Measurements from ENCODE around the gene WHRN.

The WHRN gene

GRCh38 chr9:114505187-114506081, at the start of gene WHRN:
TSS of gene WHRN (minus strand) at chr9:114505473. CDS start at chr9:114504801, 672 bp downstream.
- DNase-seq = peak; percentile 87

GRCh38 chr9:114553202-114553601, 47.9 kb upstream of the WHRN start:
- DNase-seq = no peak

- DNase-seq = no peak
Observed at GRCh38 chr9:114552706-114553105, 47.4 kb upstream of the WHRN start.

- DNase-seq = no peak
Observed at GRCh38 chr9:114551750-114552685, 46.7 kb upstream of the WHRN start.

- no peak for DNase-seq
Observed at GRCh38 chr9:114549697-114550330, 44.5 kb upstream of the WHRN start.

GRCh38 chr9:114546851-114547250, 41.6 kb upstream of the WHRN start:
- no peak for DNase-seq

- DNase-seq = no peak
Observed at GRCh38 chr9:114545055-114545454, 39.8 kb upstream of the WHRN start.

GRCh38 chr9:114539701-114540380, 34.6 kb upstream of the WHRN start:
- no peak for DNase-seq

GRCh38 chr9:114538241-114538640, 33.0 kb upstream of the WHRN start:
- no peak for DNase-seq

GRCh38 chr9:114532561-114533237, 27.4 kb upstream of the WHRN start:
- no peak for DNase-seq

GRCh38 chr9:114529285-114529684, 24.0 kb upstream of the WHRN start:
- DNase-seq = no peak

GRCh38 chr9:114526807-114527206, 21.5 kb upstream of the WHRN start:
- DNase-seq = no peak

- DNase-seq = no peak
Observed at GRCh38 chr9:114525513-114525912, 20.2 kb upstream of the WHRN start.

- DNase-seq = no peak
Observed at GRCh38 chr9:114524247-114524681, 19.0 kb upstream of the WHRN start.

- DNase-seq = no peak
Observed at GRCh38 chr9:114522847-114523246, 17.6 kb upstream of the WHRN start.

- DNase-seq = no peak
Observed at GRCh38 chr9:114522286-114522685, 17.0 kb upstream of the WHRN start.

GRCh38 chr9:114521846-114522245, 16.6 kb upstream of the WHRN start:
- no peak for DNase-seq

- DNase-seq = no peak
Observed at GRCh38 chr9:114518599-114519022, 13.3 kb upstream of the WHRN start.

GRCh38 chr9:114518120-114518519, 12.8 kb upstream of the WHRN start:
- no peak for DNase-seq

GRCh38 chr9:114516913-114517312, 11.6 kb upstream of the WHRN start:
- no peak for DNase-seq

GRCh38 chr9:114515528-114515927, 10.3 kb upstream of the WHRN start:
- DNase-seq = no peak

- DNase-seq = no peak
Observed at GRCh38 chr9:114513959-114514267, 8.6 kb upstream of the WHRN start.
